Endothelial cell of umbilical vein (primary cell): ENCODE results near the gene VANGL2. TPM values are rescaled to one million over a fixed set of nuclear protein-coding genes. Genes with fewer than 3 reads are reported as not detected.

Experiments used
- BruUV-seq: library from RNA; stranded (reverse); fragments of 400-500 nt; replicated peaks from 2 replicates; lab custom pipeline; 2021; lab: Mats Ljungman, UMichigan
- CTCF ChIA-PET: fragments of 300-600, 350-600 bp; sonication (Branson Sonifier 250); formaldehyde crosslinking; loops from one replicate; lab custom pipeline; 2021; ENCODE audit warnings: antibody characterized with exemption, inconsistent platforms; lab: Charles Lee
- POLR2A ChIA-PET: fragments of 300-600, 350-600 bp; sonication (Branson Sonifier 250); formaldehyde crosslinking; loops from one replicate; lab custom pipeline; 2021; ENCODE audit warnings: antibody characterized with exemption, inconsistent platforms; lab: Charles Lee
- DNase-seq: peaks from one replicate; pipeline ENCODE4 v3.0.0-alpha.2; 2011; ENCODE audit warnings: low read depth, low spot score
- FAIRE-seq: peaks from 2 replicates; lab custom pipeline; 2011; peaks lifted over from hg19 to GRCh38; lab: Jason Lieb, UNC
- H2AFZ ChIP-seq: 2 replicates; pipeline ENCODE4 v1.6.0; 2012; ENCODE audit warnings: low read depth, low read length, control low read depth, inconsistent platforms
- H3K27ac ChIP-seq: 2 replicates; pipeline ENCODE4 v1.5.1; 2011; ENCODE audit warnings: low read depth, mild to moderate bottlenecking, control low read depth, low read length, moderate library complexity; ENCODE audit not compliant: insufficient read depth
- H3K27me3 ChIP-seq, 2 experiments: 2 replicates each; pipeline versions ENCODE4 v1.6.0 to v1.6.1; 2011; ENCODE audit warnings: low read length in 2 of 2, mixed read lengths in 1 of 2; ENCODE audit not compliant: control insufficient read depth in 2 of 2, insufficient read depth in 2 of 2
- H3K36me3 ChIP-seq, 2 experiments: 2 replicates in 1 of 2; 3 replicates in 1 of 2; pipeline ENCODE4 v1.5.1; 2011; ENCODE audit warnings: low read length in 2 of 2, mild to moderate bottlenecking in 1 of 2, moderate library complexity in 1 of 2; ENCODE audit not compliant: control insufficient read depth in 2 of 2, insufficient read depth in 2 of 2; ENCODE audit errors: extremely low read depth in 1 of 2
- H3K4me1 ChIP-seq: 3 replicates; pipeline ENCODE4 v1.5.1; 2011; ENCODE audit warnings: mild to moderate bottlenecking, low read length; ENCODE audit not compliant: control insufficient read depth, insufficient read depth; ENCODE audit errors: extremely low read depth
- H3K4me2 ChIP-seq: 2 replicates; pipeline ENCODE4 v1.6.1; 2011; ENCODE audit warnings: low read length, control low read depth, mixed read lengths; ENCODE audit not compliant: insufficient read depth
- H3K4me3 ChIP-seq, 3 experiments: fragments of 200-600 bp in 1 of 3; sonication (generic), shearing (Covaris generic) in 1 of 3; replicated peaks in 1 of 3; 2 replicates each; pipeline ENCODE4 v1.5.1; 2011 to 2016; ENCODE audit warnings: control low read depth in 3 of 3, low read length in 3 of 3, mild to moderate bottlenecking in 2 of 3, inconsistent platforms in 1 of 3, low read depth in 1 of 3, moderate library complexity in 1 of 3; ENCODE audit not compliant: insufficient read depth in 1 of 3
- H3K79me2 ChIP-seq: 2 replicates; pipeline ENCODE4 v1.6.0; 2012; ENCODE audit warnings: low read length, inconsistent platforms; ENCODE audit not compliant: control insufficient read depth, insufficient read depth
- H3K9ac ChIP-seq: replicated peaks from 2 replicates; pipeline ENCODE3; 2011; ENCODE audit warnings: low read length, control low read depth; ENCODE audit not compliant: insufficient read depth; ENCODE audit errors: extremely low read depth
- H3K9me1 ChIP-seq: replicated peaks from 3 replicates; pipeline ENCODE4 v1.6.0; 2011; ENCODE audit warnings: mild to moderate bottlenecking, low read length; ENCODE audit not compliant: control insufficient read depth, insufficient read depth; ENCODE audit errors: extremely low read depth
- H3K9me3 ChIP-seq: replicated peaks from 2 replicates; pipeline ENCODE4 v1.5.1; 2012; ENCODE audit warnings: low read length, inconsistent platforms; ENCODE audit not compliant: control insufficient read depth, insufficient read depth
- H4K20me1 ChIP-seq: replicated peaks from 2 replicates; pipeline ENCODE3; 2011; ENCODE audit warnings: mild to moderate bottlenecking, low read length; ENCODE audit not compliant: control insufficient read depth, insufficient read depth; ENCODE audit errors: extremely low read depth
- EZH2 ChIP-seq: IDR thresholded peaks from 2 replicates; pipeline ENCODE4 v1.6.1; 2012; ENCODE audit warnings: borderline replicate concordance, low read depth, mild to moderate bottlenecking, moderate library complexity, low read length, inconsistent platforms; ENCODE audit not compliant: severe bottlenecking
- FOS ChIP-seq: IDR thresholded peaks from 2 replicates; pipeline ENCODE4 v1.6.1; 2011; ENCODE audit warnings: mild to moderate bottlenecking, low read length, moderate library complexity, borderline replicate concordance; ENCODE audit not compliant: insufficient read depth
- GATA2 ChIP-seq: IDR thresholded peaks from 2 replicates; pipeline ENCODE4 v1.7.0; 2011; ENCODE audit warnings: low read depth, mild to moderate bottlenecking, moderate library complexity, mixed read lengths, low read length; ENCODE audit not compliant: insufficient read length, insufficient read depth
- JUN ChIP-seq: IDR thresholded peaks from 2 replicates; pipeline ENCODE4 v1.6.1; 2011; ENCODE audit warnings: borderline replicate concordance, low read depth; ENCODE audit not compliant: insufficient read length, insufficient read depth
- MAX ChIP-seq: IDR thresholded peaks from 2 replicates; pipeline ENCODE4 v1.6.1; 2011; ENCODE audit not compliant: insufficient read depth, insufficient read length
- MYC ChIP-seq: IDR thresholded peaks from one replicate; pipeline ENCODE4 v1.6.1; 2011; ENCODE audit warnings: mild to moderate bottlenecking, low read depth, low read length
- POLR2A ChIP-seq: IDR thresholded peaks from 2 replicates; pipeline ENCODE4 v1.6.1; 2012; ENCODE audit warnings: low read depth, mild to moderate bottlenecking, control low read depth, low read length
- POLR2AphosphoS5 ChIP-seq: IDR thresholded peaks from 2 replicates; pipeline ENCODE4 v1.6.1; 2012; ENCODE audit warnings: low read depth, mild to moderate bottlenecking, control low read depth, low read length, moderate library complexity; ENCODE audit not compliant: insufficient read depth
- dilution Hi-C: fragments of 300-500 bp; cut with MboI; formaldehyde crosslinking; loops from one replicate; pipeline ENCODE4 v1.15.0; 2019; ENCODE audit warnings: low sequenced_read_pairs; ENCODE audit not compliant: extremely low pct_ligation_motif_present
- intact Hi-C: fragments of 100-400 bp; cut with micrococcal nuclease; formaldehyde crosslinking; loops from one replicate; pipeline ENCODE4 v1.10.0; 2022
- polyA plus RNA-seq, 4 experiments: library from polyadenylated mRNA; depleted of rRNA in 3 of 4; stranded (reverse) in 3 of 4; unstranded in 1 of 4; fragments of >200 nt; gene quantifications; 2 replicates each; pipeline versions ENCODE4 v1.2.1 to v1.2.3, GENCODE V29; 2011 to 2012; ENCODE audit warnings: missing spikeins in 1 of 4
- total RNA-seq: library from RNA; stranded (reverse); gene quantifications from 2 replicates; pipeline ENCODE4 v1.2.3, GENCODE V29; 2021
- TF ChIP-seq, protein P1 (sequence below), 2 donors: IDR thresholded peaks; 1 replicate in 1 of 2; 2 replicates in 1 of 2; pipeline ENCODE4 v1.5.1; 2011; ENCODE audit warnings: low read length in 2 of 2, mild to moderate bottlenecking in 2 of 2, moderate library complexity in 2 of 2, control low read depth in 1 of 2, inconsistent platforms in 1 of 2, low read depth in 1 of 2; ENCODE audit not compliant: insufficient read depth in 1 of 2; ENCODE audit errors: extremely low read depth in 1 of 2

VANGL2 gene
- total and polyA plus RNA-seq, 2 donors (not counting 3 experiments of a cell fraction or from before 2014, with no cell fraction given) = 0.01 TPM; not detected in 1

- no peaks in the 10 kb centered on the region for H3K9me3 ChIP-seq
- H4K20me1 ChIP-seq = no peaks in the 10 kb centered on the region
- H2AFZ ChIP-seq = no peak overlapping the region
- peaks cover 2% of the 10 kb centered on the region for H3K9me1 ChIP-seq
- DNase-seq = no peak
- no peak for FAIRE-seq
- no peaks in the 10 kb centered on the region for H3K79me2 ChIP-seq
- H3K4me3 ChIP-seq = no peak overlapping the region
- POLR2A ChIA-PET = no interaction called here
- H3K27ac ChIP-seq = no peak overlapping the region
- intact Hi-C loops = no loop called here
- no peak for TF ChIP-seq POLR2A
- no peak for TF ChIP-seq EZH2
- TF ChIP-seq POLR2AphosphoS5 = no peak
- TF ChIP-seq, protein P1, sequence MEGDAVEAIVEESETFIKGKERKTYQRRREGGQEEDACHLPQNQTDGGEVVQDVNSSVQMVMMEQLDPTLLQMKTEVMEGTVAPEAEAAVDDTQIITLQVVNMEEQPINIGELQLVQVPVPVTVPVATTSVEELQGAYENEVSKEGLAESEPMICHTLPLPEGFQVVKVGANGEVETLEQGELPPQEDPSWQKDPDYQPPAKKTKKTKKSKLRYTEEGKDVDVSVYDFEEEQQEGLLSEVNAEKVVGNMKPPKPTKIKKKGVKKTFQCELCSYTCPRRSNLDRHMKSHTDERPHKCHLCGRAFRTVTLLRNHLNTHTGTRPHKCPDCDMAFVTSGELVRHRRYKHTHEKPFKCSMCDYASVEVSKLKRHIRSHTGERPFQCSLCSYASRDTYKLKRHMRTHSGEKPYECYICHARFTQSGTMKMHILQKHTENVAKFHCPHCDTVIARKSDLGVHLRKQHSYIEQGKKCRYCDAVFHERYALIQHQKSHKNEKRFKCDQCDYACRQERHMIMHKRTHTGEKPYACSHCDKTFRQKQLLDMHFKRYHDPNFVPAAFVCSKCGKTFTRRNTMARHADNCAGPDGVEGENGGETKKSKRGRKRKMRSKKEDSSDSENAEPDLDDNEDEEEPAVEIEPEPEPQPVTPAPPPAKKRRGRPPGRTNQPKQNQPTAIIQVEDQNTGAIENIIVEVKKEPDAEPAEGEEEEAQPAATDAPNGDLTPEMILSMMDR (IDR thresholded peaks at IDR 0.05; ENCODE audit: extremely low read depth in 1 of 2, insufficient read depth in 1 of 2, low read depth in 1 of 2, low read length in 2 of 2) = no peak
- TF ChIP-seq FOS = no peak
- TF ChIP-seq MAX = no peak
- no peak for TF ChIP-seq MYC
- TF ChIP-seq GATA2 = no peak
- TF ChIP-seq JUN = no peak
- peaks cover 8 to 16% of the 10 kb centered on the region in 2 experiments for H3K27me3 ChIP-seq
- no peak overlapping the region for H3K9ac ChIP-seq
- no peaks in the 10 kb centered on the region for H3K4me1 ChIP-seq
- dilution Hi-C loops = no loop called here
- CTCF ChIA-PET = interaction anchor here (0.6 kb wide), 1 partner anchor 8 kb away, joined by 4 read pairs; no protein-coding TSS in a partner anchor
- no peaks in the 10 kb centered on the region for H3K36me3 ChIP-seq
- no TSS peak for BruUV-seq
- no peak overlapping the region for H3K4me2 ChIP-seq
Measured at GRCh38 chr1:160436966-160437365, 36.6 kb downstream of the VANGL2 start.
